HG02642 (cell line): ENCODE measurements around the gene RPS21.

Source experiments
- ATAC-seq: cut with Tn5 transposase; IDR thresholded peaks from one replicate; pipeline ENCODE4 v1.9.1; 2021; ENCODE audit warnings: mild to moderate bottlenecking; ENCODE audit not compliant: unreplicated experiment, poor library complexity

RPS21 gene

DNA sequence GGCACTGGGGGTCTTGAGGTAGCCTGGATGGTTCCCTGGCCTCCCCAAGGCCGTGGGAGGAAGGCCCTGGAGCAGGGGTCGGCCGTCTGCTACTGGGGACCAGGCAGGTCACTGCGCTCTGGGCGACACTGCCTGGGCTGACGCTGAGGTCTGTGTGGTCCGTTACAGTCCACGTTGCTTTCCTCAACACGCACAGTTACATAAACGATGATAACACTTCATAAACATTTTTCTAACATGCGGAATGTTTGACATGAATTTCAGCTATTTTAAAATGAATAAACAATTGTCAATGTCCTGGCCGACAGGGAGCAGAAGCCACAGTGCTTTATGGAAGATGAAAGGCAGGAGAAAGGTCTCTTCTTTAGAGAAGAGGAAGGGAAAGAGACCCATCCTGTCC is 50.6 kb downstream of the RPS21 start:
- no peak for ATAC-seq

DNA sequence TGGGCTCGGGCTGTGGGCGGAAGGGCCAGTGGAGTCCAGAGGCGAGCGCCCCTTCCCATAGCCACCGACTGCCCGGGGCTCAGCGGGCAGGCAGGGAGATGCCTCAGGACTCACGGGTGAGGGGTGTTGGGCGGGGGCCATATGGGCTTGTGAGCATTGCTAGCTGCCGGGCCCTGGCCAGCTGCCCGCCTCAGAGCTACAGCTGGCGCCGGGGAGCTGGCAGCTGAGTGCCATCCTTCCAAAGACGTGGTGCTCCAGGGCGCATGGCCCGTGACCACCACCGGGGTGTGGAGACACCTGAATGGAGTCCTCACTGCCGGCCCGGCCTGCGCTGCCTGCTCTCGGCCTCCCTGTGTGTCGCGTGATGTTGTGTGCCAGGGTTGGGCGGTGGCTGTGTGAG is 51.0 kb downstream of the RPS21 start:
- no peak for ATAC-seq
